Testis (tissue), 2 donors: ENCODE results near the gene RTN4RL1.

Experiments used
- POLR2A ChIP-seq: fragments of 450-650 bp; IDR thresholded peaks from one replicate; pipeline ENCODE4 v1.6.1; 2017; ENCODE audit warnings: antibody characterized with exemption, mild to moderate bottlenecking, moderate library complexity
- TF ChIP-seq, protein P1 (sequence below), 3 experiments: fragments of 450-650 bp in 2 of 3; fragments of 200-600 bp in 1 of 3; sonication (generic) in 1 of 3; IDR thresholded peaks; one replicate each; pipeline ENCODE4 v1.5.1; 2016 to 2019; ENCODE audit warnings: antibody characterized with exemption in 3 of 3, mild to moderate bottlenecking in 2 of 3, moderate library complexity in 1 of 3

DNA sequence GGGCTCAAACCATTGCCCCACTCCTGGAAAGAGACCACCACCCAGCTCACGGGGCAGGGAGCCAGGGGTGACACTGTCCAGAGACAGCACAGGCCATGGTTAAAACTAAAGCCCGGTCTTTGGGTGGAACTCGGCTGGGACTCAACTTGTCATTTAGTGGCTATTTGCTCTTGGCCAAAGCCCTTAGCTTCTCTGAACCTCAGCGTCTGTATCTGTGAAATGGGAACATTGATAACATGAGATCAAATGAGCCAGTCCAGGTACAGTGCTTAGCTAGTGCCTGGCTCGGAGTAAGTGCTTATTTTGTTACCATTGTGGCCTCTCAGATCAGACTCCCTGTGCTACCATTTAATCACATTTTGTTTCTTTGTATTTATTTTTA is 48.5 kb downstream of the RTN4RL1 start:
- TF ChIP-seq POLR2A: no peak
- TF ChIP-seq, protein P1, sequence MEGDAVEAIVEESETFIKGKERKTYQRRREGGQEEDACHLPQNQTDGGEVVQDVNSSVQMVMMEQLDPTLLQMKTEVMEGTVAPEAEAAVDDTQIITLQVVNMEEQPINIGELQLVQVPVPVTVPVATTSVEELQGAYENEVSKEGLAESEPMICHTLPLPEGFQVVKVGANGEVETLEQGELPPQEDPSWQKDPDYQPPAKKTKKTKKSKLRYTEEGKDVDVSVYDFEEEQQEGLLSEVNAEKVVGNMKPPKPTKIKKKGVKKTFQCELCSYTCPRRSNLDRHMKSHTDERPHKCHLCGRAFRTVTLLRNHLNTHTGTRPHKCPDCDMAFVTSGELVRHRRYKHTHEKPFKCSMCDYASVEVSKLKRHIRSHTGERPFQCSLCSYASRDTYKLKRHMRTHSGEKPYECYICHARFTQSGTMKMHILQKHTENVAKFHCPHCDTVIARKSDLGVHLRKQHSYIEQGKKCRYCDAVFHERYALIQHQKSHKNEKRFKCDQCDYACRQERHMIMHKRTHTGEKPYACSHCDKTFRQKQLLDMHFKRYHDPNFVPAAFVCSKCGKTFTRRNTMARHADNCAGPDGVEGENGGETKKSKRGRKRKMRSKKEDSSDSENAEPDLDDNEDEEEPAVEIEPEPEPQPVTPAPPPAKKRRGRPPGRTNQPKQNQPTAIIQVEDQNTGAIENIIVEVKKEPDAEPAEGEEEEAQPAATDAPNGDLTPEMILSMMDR (IDR thresholded peaks at IDR 0.05): no peak
